Testis (tissue), 2 donors: ENCODE measurements around the gene SCFD2.

ENCODE experiments used
- CTCF ChIP-seq, 3 experiments: fragments of 450-650 bp in 2 of 3; fragments of 200-600 bp in 1 of 3; sonication (generic) in 1 of 3; IDR thresholded peaks; one replicate each; pipeline ENCODE4 v1.5.1; 2016 to 2019; ENCODE audit warnings: antibody characterized with exemption in 3 of 3, mild to moderate bottlenecking in 2 of 3, moderate library complexity in 1 of 3
- POLR2A ChIP-seq: fragments of 450-650 bp; IDR thresholded peaks from one replicate; pipeline ENCODE4 v1.6.1; 2017; ENCODE audit warnings: antibody characterized with exemption, mild to moderate bottlenecking, moderate library complexity

DNA sequence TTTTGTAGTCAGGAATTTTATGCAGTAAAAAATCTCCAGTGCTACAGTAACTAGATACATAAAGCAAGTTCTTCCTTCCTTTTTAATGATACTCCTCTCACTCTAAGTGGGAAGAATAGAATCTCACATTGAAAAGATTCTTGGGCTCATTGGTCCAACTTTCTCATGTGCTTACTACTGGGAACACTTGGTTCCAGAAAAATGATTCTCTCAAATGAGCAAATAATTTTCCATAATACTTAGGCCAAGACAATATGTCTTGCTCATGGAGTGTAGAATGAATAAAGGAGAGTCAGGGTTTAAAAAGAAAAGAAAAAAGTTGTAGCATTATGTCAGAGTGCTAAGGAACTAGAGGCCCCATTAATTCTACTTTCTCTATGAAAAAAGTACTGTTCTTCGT is 306.0 kb downstream of the SCFD2 start:
- no peak for TF ChIP-seq CTCF (IDR thresholded peaks at IDR 0.05)
- no peak for TF ChIP-seq POLR2A
